ENCODE results near the gene MAGEL2. TPM values are rescaled to one million over a fixed set of nuclear protein-coding genes. Genes with fewer than 3 reads are reported as not detected.

The MAGEL2 gene
- total RNA-seq, 1 experiment from 2014 or later: not detected

- TF ChIP-seq CTCF (IDR thresholded peaks at IDR 0.05 in 2 of 3, conservative IDR thresholded peaks at IDR 0.05 in 1 of 3; ENCODE audit: borderline replicate concordance in 1 of 3, insufficient read depth in 1 of 3, low read depth in 2 of 3, low read length in 2 of 3): no peak
- TF ChIP-seq ZNF274 (IDR thresholded peaks at IDR 0.05; ENCODE audit: low read depth, low read length): no peak
- TF ChIP-seq EZH2 (IDR thresholded peaks at IDR 0.05): no peak
- TF ChIP-seq FOSL1 (IDR thresholded peaks at IDR 0.05; ENCODE audit: low read depth): no peak
- no peak for TF ChIP-seq ZFX (IDR thresholded peaks at IDR 0.05)
- no peak for TF ChIP-seq EZH2phosphoT487 (IDR thresholded peaks at IDR 0.05; ENCODE audit: borderline replicate concordance)
- TF ChIP-seq, protein P1, sequence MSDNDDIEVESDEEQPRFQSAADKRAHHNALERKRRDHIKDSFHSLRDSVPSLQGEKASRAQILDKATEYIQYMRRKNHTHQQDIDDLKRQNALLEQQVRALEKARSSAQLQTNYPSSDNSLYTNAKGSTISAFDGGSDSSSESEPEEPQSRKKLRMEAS (IDR thresholded peaks at IDR 0.05): no peak
- no peak for TF ChIP-seq ATF3 (IDR thresholded peaks at IDR 0.05)
- no peak for TF ChIP-seq POLR2AphosphoS5 (IDR thresholded peaks at IDR 0.05; ENCODE audit: low read depth, low read length)
- TF ChIP-seq SP1 (IDR thresholded peaks at IDR 0.05; ENCODE audit: low read depth): no peak
- no peak for TF ChIP-seq RAD21 (IDR thresholded peaks at IDR 0.05; ENCODE audit: low read depth)
- no peak for TF ChIP-seq JUND (IDR thresholded peaks at IDR 0.05)
- TF ChIP-seq CEBPB (IDR thresholded peaks at IDR 0.05; ENCODE audit: low read depth): no peak
- no peak for TF ChIP-seq SIN3A (IDR thresholded peaks at IDR 0.05; ENCODE audit: low read depth)
- POLR2A ChIA-PET: no interaction called here
Measured at GRCh38 chr15:23594252-23594770, 53.4 kb downstream of the MAGEL2 start.

More at GRCh38 chr15:23594252-23594770, 53.4 kb downstream of the MAGEL2 start:
- H3K4me3 ChIP-seq (replicated peaks in 1 of 2; ENCODE audit: low read depth in 1 of 2, low read length in 2 of 2): no peak overlapping the region
- H3K4me1 ChIP-seq (ENCODE audit: control insufficient read depth in 1 of 2, insufficient read depth in 2 of 2, low read length in 2 of 2): no peaks in the 10 kb centered on the region
- RAD21 ChIA-PET (ENCODE audit: low non-redundant PET in 1 of 2, low total read pairs in 2 of 2, uncharacterized antibody in 2 of 2, unreplicated experiment in 2 of 2): no interaction called here
- no peaks in the 10 kb centered on the region for H3K9me3 ChIP-seq (ENCODE audit: control insufficient read depth in 1 of 2, insufficient read depth in 1 of 2, low read depth in 1 of 2, low read length in 2 of 2)
- H3K9me2 ChIP-seq (ENCODE audit: insufficient read depth): no peaks in the 10 kb centered on the region
- no TSS peak for BruUV-seq (replicated peaks)
- DNase-seq (ENCODE audit: low read depth, low spot score) (no peak), ATAC-seq (no peak)
- no peaks in the 10 kb centered on the region for H3K36me3 ChIP-seq (ENCODE audit: control insufficient read depth in 1 of 2, insufficient read depth in 2 of 2, low read length in 2 of 2)
- intact Hi-C loops (cut with micrococcal nuclease): no loop called here
- no peak overlapping the region for H3K27ac ChIP-seq (ENCODE audit: low read depth, low read length)
- H3K9ac ChIP-seq (ENCODE audit: low read length): no peak overlapping the region
- H4K20me1 ChIP-seq (ENCODE audit: insufficient read depth): no peaks in the 10 kb centered on the region
- H2AFZ ChIP-seq (ENCODE audit: low read depth, low read length, poor library complexity, severe bottlenecking): no peak overlapping the region
- no peaks in the 10 kb centered on the region for H3K79me2 ChIP-seq (ENCODE audit: insufficient read depth, low read length)
- CTCF ChIA-PET: no interaction called here
- peaks cover 2% of the 10 kb centered on the region; the same call in 1 of the 2 replicates for H3K27me3 ChIP-seq (ENCODE audit: insufficient read depth, low read length)
- H3K4me2 ChIP-seq (ENCODE audit: low read length): no peak overlapping the region

Other genes with a start within 250 kb of the MAGEL2 start
- not detected for gene GOLGA6L2, start 200.6 kb downstream of the MAGEL2 start, total RNA-seq (2021; ENCODE audit: unreplicated experiment)
- gene MKRN3, start 82.2 kb downstream of the MAGEL2 start, total RNA-seq (2021; ENCODE audit: unreplicated experiment): 10.1 TPM
- gene NDN, start 39.4 kb upstream of the MAGEL2 start, total RNA-seq (2021; ENCODE audit: unreplicated experiment): not detected